ENCODE measurements around the gene PTMA. TPM values are rescaled to one million over a fixed set of nuclear protein-coding genes. Genes with fewer than 3 reads are reported as not detected.

PTMA gene
- total and polyA plus RNA-seq, 9 of the 15 experiments (the other 6 are each of a cell fraction or from before 2014, with no cell fraction given), result 429 to 2,322 (median 1,578) TPM

DNA sequence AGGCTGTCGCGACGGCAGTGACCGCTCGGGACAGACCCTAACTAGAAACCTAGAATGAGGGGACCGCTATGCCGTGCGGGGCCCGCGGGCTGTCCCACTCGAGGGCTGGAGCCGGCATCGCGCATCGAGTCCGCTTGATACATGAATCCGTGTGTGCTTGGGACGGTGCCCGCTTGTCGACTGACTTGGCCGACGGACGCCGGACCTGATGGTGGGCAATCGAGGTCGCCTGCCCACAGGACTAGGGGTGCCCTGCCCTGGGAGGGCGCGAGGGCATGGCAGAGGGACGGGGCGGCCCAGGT is 749 bp upstream of the PTMA start:
- BruUV-seq (replicated peaks), result no TSS peak
- peak overlapping the region; percentile 97 for H3K27ac ChIP-seq (ENCODE audit: extremely low read depth, low read depth, low read length)
- H3K36me3 ChIP-seq (ENCODE audit: control insufficient read depth, insufficient read depth, low read length), result peaks cover 24% of the 10 kb centered on the region
- H3K9ac ChIP-seq (ENCODE audit: insufficient read depth in 1 of 2, low read depth in 2 of 2, low read length in 2 of 2), result peak overlapping the region; percentile 94 to 97
- WGBS (ENCODE audit: insufficient coverage, low coverage, missing lambda C conversion rate), result 19% methylated on average over 22 of the region's 30 CpGs
- peaks cover 7% of the 10 kb centered on the region for H3K9me1 ChIP-seq (ENCODE audit: control insufficient read depth, insufficient read depth, low read length)
- FAIRE-seq (no peak), ATAC-seq (no peak), DNase-seq (ENCODE audit: extremely low read depth in 1 of 4, low spot score in 3 of 4) (peak in 1 of 4 experiments; percentile 47)
- H3K9me3 ChIP-seq (replicated peaks; ENCODE audit: control insufficient read depth, insufficient read depth, low read depth, low read length), result no peaks in the 10 kb centered on the region
- in situ Hi-C loops (cut with MboI), result no loop called here
- peak overlapping the region; percentile 60 for H3K4me3 ChIP-seq
- ChIA-PET POLR2A (interaction anchor here (0.9 to 8.3 kb wide), 5 partner anchors 8 to 52 kb away, joined by 3 to 90 read pairs (median 8); no protein-coding TSS in a partner anchor), CTCF (ENCODE audit: low intra/inter-chr PET ratio) (no interaction called here)
- intact Hi-C loops (cut with micrococcal nuclease), result loop anchor here (1.0 kb wide), 1 partner anchor 20 kb away; no protein-coding TSS in a partner anchor
- H3K4me2 ChIP-seq (ENCODE audit: insufficient read depth, low read length), result peak overlapping the region; percentile 83
- H3K27me3 ChIP-seq (ENCODE audit: control insufficient read depth in 2 of 2, insufficient read depth in 2 of 2, low read length in 2 of 2), result no peaks in the 10 kb centered on the region
- peaks cover 16 to 58% of the 10 kb centered on the region in 2 experiments; a peak in 4 of 5 replicates for H3K4me1 ChIP-seq (replicated peaks in 1 of 2; ENCODE audit: control insufficient read depth in 2 of 2, insufficient read depth in 2 of 2, low read length in 2 of 2)
- H3K79me2 ChIP-seq (ENCODE audit: control insufficient read depth, insufficient read depth, low read length), result peaks cover 66% of the 10 kb centered on the region
- H2AFZ ChIP-seq (ENCODE audit: low read depth, low read length), result peak overlapping the region; percentile 95; the same call in 1 of the 2 replicates
- H4K20me1 ChIP-seq (replicated peaks; ENCODE audit: control insufficient read depth, insufficient read depth, low read length), result peaks cover 29% of the 10 kb centered on the region
- 0 out of 2 replicates have a peak, but pooled peaks have one; percentile 1 for TF ChIP-seq ZNF197 (CRISPR knock-in tag; IDR thresholded peaks at IDR 0.05; ENCODE audit: low read depth)
- peak; percentile 14; the same call in 1 of the 2 replicates for TF ChIP-seq ZC3H4 (CRISPR knock-in tag; IDR thresholded peaks at IDR 0.05; ENCODE audit: borderline replicate concordance)
- 0 out of 2 replicates have a peak, but pooled peaks have one; percentile 47 for TF ChIP-seq MECOM (CRISPR knock-in tag; IDR thresholded peaks at IDR 0.05)
- TF ChIP-seq YY1 (IDR thresholded peaks at IDR 0.05; ENCODE audit: borderline replicate concordance in 1 of 3, control insufficient read depth in 1 of 3, extremely low read depth in 1 of 3, insufficient read depth in 3 of 3, insufficient read length in 1 of 3, insufficient replicate concordance in 2 of 3, low read depth in 1 of 3, low read length in 2 of 3), result no peak
- TF ChIP-seq, protein P1, sequence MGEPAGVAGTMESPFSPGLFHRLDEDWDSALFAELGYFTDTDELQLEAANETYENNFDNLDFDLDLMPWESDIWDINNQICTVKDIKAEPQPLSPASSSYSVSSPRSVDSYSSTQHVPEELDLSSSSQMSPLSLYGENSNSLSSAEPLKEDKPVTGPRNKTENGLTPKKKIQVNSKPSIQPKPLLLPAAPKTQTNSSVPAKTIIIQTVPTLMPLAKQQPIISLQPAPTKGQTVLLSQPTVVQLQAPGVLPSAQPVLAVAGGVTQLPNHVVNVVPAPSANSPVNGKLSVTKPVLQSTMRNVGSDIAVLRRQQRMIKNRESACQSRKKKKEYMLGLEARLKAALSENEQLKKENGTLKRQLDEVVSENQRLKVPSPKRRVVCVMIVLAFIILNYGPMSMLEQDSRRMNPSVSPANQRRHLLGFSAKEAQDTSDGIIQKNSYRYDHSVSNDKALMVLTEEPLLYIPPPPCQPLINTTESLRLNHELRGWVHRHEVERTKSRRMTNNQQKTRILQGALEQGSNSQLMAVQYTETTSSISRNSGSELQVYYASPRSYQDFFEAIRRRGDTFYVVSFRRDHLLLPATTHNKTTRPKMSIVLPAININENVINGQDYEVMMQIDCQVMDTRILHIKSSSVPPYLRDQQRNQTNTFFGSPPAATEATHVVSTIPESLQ (CRISPR knock-in tag; IDR thresholded peaks at IDR 0.05), result no peak
- no peak for TF ChIP-seq POLR2A (conservative IDR thresholded peaks at IDR 0.05)
- TF ChIP-seq, protein P2, sequence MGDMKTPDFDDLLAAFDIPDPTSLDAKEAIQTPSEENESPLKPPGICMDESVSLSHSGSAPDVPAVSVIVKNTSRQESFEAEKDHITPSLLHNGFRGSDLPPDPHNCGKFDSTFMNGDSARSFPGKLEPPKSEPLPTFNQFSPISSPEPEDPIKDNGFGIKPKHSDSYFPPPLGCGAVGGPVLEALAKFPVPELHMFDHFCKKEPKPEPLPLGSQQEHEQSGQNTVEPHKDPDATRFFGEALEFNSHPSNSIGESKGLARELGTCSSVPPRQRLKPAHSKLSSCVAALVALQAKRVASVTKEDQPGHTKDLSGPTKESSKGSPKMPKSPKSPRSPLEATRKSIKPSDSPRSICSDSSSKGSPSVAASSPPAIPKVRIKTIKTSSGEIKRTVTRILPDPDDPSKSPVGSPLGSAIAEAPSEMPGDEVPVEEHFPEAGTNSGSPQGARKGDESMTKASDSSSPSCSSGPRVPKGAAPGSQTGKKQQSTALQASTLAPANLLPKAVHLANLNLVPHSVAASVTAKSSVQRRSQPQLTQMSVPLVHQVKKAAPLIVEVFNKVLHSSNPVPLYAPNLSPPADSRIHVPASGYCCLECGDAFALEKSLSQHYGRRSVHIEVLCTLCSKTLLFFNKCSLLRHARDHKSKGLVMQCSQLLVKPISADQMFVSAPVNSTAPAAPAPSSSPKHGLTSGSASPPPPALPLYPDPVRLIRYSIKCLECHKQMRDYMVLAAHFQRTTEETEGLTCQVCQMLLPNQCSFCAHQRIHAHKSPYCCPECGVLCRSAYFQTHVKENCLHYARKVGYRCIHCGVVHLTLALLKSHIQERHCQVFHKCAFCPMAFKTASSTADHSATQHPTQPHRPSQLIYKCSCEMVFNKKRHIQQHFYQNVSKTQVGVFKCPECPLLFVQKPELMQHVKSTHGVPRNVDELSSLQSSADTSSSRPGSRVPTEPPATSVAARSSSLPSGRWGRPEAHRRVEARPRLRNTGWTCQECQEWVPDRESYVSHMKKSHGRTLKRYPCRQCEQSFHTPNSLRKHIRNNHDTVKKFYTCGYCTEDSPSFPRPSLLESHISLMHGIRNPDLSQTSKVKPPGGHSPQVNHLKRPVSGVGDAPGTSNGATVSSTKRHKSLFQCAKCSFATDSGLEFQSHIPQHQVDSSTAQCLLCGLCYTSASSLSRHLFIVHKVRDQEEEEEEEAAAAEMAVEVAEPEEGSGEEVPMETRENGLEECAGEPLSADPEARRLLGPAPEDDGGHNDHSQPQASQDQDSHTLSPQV (IDR thresholded peaks at IDR 0.05), result 0 out of 2 replicates have a peak, but pooled peaks have one; percentile 66
- no peak for TF ChIP-seq LARP7 (IDR thresholded peaks at IDR 0.05)
- TF ChIP-seq, protein P3, sequence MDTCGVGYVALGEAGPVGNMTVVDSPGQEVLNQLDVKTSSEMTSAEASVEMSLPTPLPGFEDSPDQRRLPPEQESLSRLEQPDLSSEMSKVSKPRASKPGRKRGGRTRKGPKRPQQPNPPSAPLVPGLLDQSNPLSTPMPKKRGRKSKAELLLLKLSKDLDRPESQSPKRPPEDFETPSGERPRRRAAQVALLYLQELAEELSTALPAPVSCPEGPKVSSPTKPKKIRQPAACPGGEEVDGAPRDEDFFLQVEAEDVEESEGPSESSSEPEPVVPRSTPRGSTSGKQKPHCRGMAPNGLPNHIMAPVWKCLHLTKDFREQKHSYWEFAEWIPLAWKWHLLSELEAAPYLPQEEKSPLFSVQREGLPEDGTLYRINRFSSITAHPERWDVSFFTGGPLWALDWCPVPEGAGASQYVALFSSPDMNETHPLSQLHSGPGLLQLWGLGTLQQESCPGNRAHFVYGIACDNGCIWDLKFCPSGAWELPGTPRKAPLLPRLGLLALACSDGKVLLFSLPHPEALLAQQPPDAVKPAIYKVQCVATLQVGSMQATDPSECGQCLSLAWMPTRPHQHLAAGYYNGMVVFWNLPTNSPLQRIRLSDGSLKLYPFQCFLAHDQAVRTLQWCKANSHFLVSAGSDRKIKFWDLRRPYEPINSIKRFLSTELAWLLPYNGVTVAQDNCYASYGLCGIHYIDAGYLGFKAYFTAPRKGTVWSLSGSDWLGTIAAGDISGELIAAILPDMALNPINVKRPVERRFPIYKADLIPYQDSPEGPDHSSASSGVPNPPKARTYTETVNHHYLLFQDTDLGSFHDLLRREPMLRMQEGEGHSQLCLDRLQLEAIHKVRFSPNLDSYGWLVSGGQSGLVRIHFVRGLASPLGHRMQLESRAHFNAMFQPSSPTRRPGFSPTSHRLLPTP (IDR thresholded peaks at IDR 0.05; ENCODE audit: borderline replicate concordance, extremely low read depth, insufficient read length), result no peak
- TF ChIP-seq, protein P4, sequence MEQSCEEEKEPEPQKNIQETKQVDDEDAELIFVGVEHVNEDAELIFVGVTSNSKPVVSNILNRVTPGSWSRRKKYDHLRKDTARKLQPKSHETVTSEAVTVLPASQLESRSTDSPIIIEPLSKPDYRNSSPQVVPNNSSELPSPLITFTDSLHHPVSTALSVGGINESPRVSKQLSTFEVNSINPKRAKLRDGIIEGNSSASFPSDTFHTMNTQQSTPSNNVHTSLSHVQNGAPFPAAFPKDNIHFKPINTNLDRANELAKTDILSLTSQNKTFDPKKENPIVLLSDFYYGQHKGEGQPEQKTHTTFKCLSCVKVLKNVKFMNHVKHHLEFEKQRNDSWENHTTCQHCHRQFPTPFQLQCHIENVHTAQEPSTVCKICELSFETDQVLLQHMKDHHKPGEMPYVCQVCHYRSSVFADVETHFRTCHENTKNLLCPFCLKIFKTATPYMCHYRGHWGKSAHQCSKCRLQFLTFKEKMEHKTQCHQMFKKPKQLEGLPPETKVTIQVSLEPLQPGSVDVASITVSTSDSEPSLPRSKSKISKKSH (CRISPR knock-in tag; IDR thresholded peaks at IDR 0.05), result no peak

Data from K562 (cell line).